SJCRH30 (cell line): ENCODE data around the gene TUBG2. TPM values are rescaled to one million over a fixed set of nuclear protein-coding genes. Genes with fewer than 3 reads are reported as not detected.
"Not testable (repeated sequence)": the region's sequence is repeated elsewhere in the genome, so short reads cannot be mapped to it uniquely, and the experiment has no call there.

Experiments
- DNase-seq, 2 experiments: peaks; one replicate each; pipeline ENCODE4 v3.0.0-alpha.2; 2015 to 2020
- H3K27ac ChIP-seq: fragments of 250-450 bp; sonication (Bioruptor Pico); 2 replicates; pipeline ENCODE4 v1.5.1; 2020; ENCODE audit warnings: mild to moderate bottlenecking, moderate library complexity
- H3K27me3 ChIP-seq: fragments of 250-450 bp; sonication (Bioruptor Pico); 2 replicates; pipeline ENCODE4 v1.5.1; 2020; ENCODE audit warnings: mild to moderate bottlenecking, moderate library complexity
- H3K36me3 ChIP-seq: fragments of 250-450 bp; sonication (Bioruptor Pico); 2 replicates; pipeline ENCODE4 v1.5.1; 2020; ENCODE audit warnings: mild to moderate bottlenecking, moderate library complexity
- H3K4me1 ChIP-seq: fragments of 250-450 bp; sonication (Bioruptor Pico); 2 replicates; pipeline ENCODE4 v1.5.1; 2020; ENCODE audit warnings: mild to moderate bottlenecking, moderate library complexity
- H3K4me3 ChIP-seq: fragments of 250-450 bp; sonication (Bioruptor Pico); 2 replicates; pipeline ENCODE4 v1.5.1; 2020; ENCODE audit warnings: mild to moderate bottlenecking, moderate library complexity
- H3K9me3 ChIP-seq: fragments of 250-450 bp; sonication (Bioruptor Pico); replicated peaks from 2 replicates; pipeline ENCODE4 v1.5.1; 2020; ENCODE audit warnings: mild to moderate bottlenecking, moderate library complexity
- total RNA-seq: library from RNA; depleted of rRNA; stranded (reverse); fragments of >200 nt; shearing (Covaris generic); gene quantifications from 2 replicates; pipeline ENCODE4 v1.2.3, GENCODE V29; 2014

TUBG2 gene
- total RNA-seq, 1 experiment from 2014 or later = 10.4 TPM

DNA sequence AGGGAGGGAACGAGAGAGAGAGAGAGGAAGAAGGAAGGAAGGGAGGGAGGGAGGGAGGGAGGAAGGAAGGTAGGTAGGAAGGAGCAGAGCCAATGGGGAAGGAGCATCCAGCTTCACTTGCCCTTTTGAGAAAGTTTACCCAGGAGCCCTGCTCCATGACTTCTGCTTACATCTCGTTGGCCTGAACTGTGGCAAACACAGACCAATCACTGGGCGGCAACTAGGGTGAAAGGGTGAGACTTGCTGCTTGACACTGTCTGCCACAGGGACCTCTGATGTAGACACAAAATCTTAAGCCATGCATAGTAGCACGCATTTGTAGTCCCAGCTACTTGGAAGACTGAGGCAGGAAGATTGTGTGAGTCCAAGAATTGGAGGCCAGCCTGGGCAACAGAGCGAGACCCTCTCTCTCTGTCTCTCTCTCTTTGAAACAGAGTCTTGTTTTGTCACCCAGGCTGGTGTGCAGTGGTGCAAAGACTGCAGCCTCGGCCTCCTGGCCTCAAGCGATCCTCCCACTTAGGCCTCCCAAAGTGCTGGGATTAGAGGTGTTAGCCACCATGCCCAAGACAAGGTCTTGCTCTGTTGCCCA is 19.5 kb upstream of the TUBG2 start:
- no peak overlapping the region for H3K27ac ChIP-seq
- H3K4me1 ChIP-seq = no peaks in the 10 kb centered on the region
- H3K36me3 ChIP-seq = no peaks in the 10 kb centered on the region
- H3K4me3 ChIP-seq = no peak overlapping the region
- DNase-seq = no peak
- peaks cover 6% of the 10 kb centered on the region; the same call in 1 of the 2 replicates for H3K27me3 ChIP-seq
- H3K9me3 ChIP-seq = no peaks in the 10 kb centered on the region

- Histone ChIP-seq H3K4me3 (no peak overlapping the region), H3K27ac (no peak overlapping the region), H3K4me1 (no peaks in the 10 kb centered on the region), H3K36me3 (no peaks in the 10 kb centered on the region), H3K27me3 (peaks cover 6% of the 10 kb centered on the region; the same call in 1 of the 2 replicates), H3K9me3 (no peaks in the 10 kb centered on the region)
- DNase-seq = no peak
Observed at GRCh38 chr17:42640121-42640520, 19.0 kb upstream of the TUBG2 start.

GRCh38 chr17:42642336-42642735 is 16.7 kb upstream of the TUBG2 start:
- Histone ChIP-seq H3K4me1 (no peaks in the 10 kb centered on the region), H3K27me3 (peaks cover 6% of the 10 kb centered on the region; the same call in 1 of the 2 replicates), H3K36me3 (no peaks in the 10 kb centered on the region), H3K9me3 (no peaks in the 10 kb centered on the region), H3K4me3 (no peak overlapping the region), H3K27ac (no peak overlapping the region)
- peak; percentile 15 to 26 for DNase-seq

DNA sequence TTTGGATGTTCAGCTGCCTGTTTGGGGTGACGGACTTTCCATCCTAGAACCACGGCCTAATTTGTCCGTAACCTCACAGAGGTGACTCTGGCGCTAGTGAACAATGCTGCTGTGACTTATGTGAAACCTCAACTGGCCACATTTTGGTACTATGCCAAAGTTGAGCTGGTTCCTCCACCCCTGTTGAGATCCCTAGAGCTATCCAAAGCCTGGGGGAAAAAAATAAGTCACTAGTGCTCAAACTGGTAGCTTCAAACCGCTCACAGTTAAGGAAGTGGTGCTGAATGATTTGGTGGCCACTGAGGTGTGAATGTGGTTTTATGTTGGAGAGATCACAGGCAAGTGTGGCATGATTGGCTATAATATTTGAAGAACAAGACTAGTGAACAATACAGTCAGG is 11.3 kb upstream of the TUBG2 start:
- H3K4me3 ChIP-seq = no peak overlapping the region
- no peak overlapping the region for H3K27ac ChIP-seq
- no peaks in the 10 kb centered on the region for H3K36me3 ChIP-seq
- no peaks in the 10 kb centered on the region; the same call in 1 of the 2 replicates for H3K4me1 ChIP-seq
- DNase-seq = peak; percentile 20 to 50
- no peaks in the 10 kb centered on the region for H3K27me3 ChIP-seq
- no peaks in the 10 kb centered on the region for H3K9me3 ChIP-seq

DNA sequence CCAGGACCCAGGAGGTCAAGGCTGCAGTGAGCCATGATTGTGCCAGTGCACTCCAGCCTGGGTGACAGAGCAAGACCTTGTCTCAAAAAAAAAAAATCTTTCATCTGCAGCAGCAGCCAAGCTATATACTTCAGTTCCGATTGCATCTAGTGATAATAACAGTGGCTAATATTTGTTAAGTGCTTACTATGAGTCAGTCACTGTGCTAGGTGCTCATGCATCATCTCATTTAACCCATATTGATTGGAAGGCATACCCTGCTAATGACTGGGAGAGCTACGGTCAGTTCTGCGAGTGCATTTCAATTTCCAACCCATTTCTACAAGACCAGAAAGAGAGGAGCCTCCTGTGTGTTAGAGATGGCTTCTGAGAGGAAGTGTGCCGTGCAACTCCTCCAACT is 7.7 kb upstream of the TUBG2 start:
- H3K4me3 ChIP-seq = no peak overlapping the region

DNA sequence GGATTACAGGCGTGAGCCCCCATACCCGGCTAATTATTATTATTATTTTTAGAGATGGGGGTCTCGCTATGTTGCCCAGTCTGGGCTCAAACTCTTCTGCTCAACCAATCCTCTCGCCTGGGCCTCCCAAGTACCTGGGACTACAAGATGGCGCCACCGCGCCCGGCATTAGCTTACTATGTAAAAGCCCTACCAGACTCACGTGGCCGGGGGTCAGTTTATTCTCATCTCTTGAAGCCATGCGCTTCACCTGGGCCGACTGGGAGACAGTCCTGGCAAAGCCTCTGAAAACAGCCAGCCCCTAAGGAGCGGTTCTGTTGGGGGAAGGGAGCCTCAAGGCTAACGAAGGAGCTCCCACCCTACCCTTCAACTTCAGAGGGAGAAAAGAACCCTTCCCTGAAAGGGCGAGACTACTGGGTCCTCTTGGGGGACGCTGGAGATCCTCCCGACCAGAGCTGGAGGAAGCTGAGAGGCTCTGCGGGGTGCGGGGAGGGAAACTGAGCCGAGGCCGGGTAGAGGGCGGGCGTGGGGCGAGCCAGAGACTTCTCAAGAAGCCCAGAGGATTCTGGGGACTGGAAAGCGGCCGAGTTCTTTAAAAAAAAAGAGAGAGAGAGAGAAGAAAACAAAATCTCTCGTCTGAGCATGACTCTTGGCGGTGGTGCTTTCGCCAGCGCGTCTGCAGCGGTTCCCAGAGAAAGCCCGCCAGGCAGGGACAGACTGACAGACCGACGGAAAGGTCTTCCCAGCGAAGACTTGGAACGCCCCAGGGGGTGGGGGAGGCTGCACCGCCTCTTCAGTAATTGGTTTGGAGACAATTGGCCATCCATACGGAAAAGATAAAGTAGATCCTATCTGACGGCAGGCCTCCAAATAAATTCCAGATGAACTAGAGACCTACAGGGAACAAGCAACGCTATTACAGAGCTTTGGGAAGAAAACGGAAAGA is 5.6 kb upstream of the TUBG2 start:
- Histone ChIP-seq H3K9me3 (peaks cover 8% of the 10 kb centered on the region), H3K4me1 (0 out of 2 replicates have a peak, but pooled peaks cover 2% of the 10 kb centered on the region), H3K27me3 (no peaks in the 10 kb centered on the region), H3K4me3 (no peak overlapping the region), H3K27ac (no peak overlapping the region), H3K36me3 (no peaks in the 10 kb centered on the region)
- DNase-seq = no peak

More for the DNA sequence above, 7.7 kb upstream of the TUBG2 start:
- DNase-seq = no peak
- Histone ChIP-seq H3K27ac (no peak overlapping the region), H3K4me1 (peaks cover 2% of the 10 kb centered on the region; the same call in 1 of the 2 replicates), H3K36me3 (no peaks in the 10 kb centered on the region), H3K9me3 (no peaks in the 10 kb centered on the region), H3K27me3 (no peaks in the 10 kb centered on the region)

DNA sequence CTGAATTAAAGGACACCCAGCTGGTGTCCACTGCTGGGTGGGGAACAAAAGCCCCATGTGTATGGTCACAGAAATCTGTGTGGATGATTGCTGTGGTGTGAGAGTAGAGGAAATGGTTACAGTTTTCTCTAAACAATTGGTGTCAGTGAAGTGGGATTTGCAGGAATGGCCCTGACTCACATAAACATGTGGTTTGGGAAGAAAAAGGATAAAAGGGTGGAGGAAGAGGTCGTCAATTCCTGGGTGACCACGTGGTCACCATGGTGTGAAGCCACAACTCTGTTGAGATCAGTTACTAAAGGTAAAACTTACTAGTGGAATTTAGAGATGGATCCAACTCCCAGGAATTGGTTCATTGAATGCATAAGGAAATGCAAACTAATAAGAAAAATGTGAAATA is 3.6 kb upstream of the TUBG2 start:
- Histone ChIP-seq H3K36me3 (no peaks in the 10 kb centered on the region), H3K4me1 (peaks cover 7% of the 10 kb centered on the region), H3K27me3 (no peaks in the 10 kb centered on the region), H3K4me3 (no peak overlapping the region), H3K27ac (no peak overlapping the region), H3K9me3 (peaks cover 8% of the 10 kb centered on the region)
- peak; percentile 25 to 50 for DNase-seq

DNA sequence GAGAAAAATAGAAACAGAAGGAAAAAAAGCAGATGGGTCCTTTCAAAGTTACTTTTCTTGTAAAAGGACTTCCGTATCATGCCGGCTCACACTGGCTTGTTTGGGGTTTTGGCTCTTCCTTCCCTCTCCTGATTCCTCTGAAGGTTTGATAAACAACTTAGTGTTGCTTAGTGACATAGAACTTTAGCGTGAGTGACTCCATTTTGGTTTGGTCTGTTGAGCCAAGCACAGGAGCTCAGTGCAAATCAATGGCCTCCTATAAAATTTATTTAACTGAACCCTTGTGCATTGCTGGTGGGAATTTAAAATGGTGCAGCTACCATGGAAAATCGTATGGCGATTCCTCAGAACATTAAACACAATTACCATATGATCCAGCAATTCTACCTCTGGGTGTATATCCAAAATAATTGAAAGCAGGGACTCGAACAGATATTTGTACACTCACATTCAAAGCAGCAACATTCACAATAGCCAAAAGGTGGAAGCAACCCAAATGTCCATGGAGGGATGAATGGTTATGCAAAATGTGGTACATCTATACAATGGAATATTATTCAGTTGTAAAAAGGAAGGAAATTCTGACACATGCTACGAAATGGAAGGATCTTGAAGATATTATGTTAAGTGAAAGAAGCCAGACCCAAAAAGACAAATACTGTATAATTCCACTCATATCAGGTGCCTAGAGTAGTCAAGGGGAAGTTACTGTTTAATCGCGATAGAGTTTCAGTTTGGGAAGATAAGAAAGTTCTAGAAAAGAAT is 1.1 kb upstream of the TUBG2 start:
- Histone ChIP-seq H3K27me3 (no peaks in the 10 kb centered on the region), H3K4me1 (peaks cover 8% of the 10 kb centered on the region), H3K9me3 (peaks cover 8% of the 10 kb centered on the region), H3K27ac (no peak overlapping the region), H3K36me3 (no peaks in the 10 kb centered on the region), H3K4me3 (no peak overlapping the region)
- DNase-seq = no peak

GRCh38 chr17:42659932-42660274 is 819 bp downstream of the TUBG2 start:
- peak overlapping the region; percentile 43; the same call in 1 of the 2 replicates for H3K27ac ChIP-seq
- H3K36me3 ChIP-seq, H3K27me3 ChIP-seq, H3K4me1 ChIP-seq, H3K9me3 ChIP-seq, DNase-seq: not testable (repeated sequence)
- peak overlapping the region; percentile 63 for H3K4me3 ChIP-seq

GRCh38 chr17:42660692-42661345 is 1.7 kb downstream of the TUBG2 start:
- Histone ChIP-seq H3K9me3 (peaks cover 8% of the 10 kb centered on the region), H3K4me1 (peaks cover 6% of the 10 kb centered on the region), H3K4me3 (no peak overlapping the region), H3K36me3 (no peaks in the 10 kb centered on the region), H3K27ac (no peak overlapping the region), H3K27me3 (no peaks in the 10 kb centered on the region)
- no peak for DNase-seq

GRCh38 chr17:42665581-42666001 is 6.5 kb downstream of the TUBG2 start:
- H3K9me3 ChIP-seq = no peaks in the 10 kb centered on the region
- no peaks in the 10 kb centered on the region for H3K27me3 ChIP-seq
- DNase-seq = no peak
- no peak overlapping the region for H3K4me3 ChIP-seq
- H3K4me1 ChIP-seq = peaks cover under 1% of the 10 kb centered on the region
- H3K27ac ChIP-seq = no peak overlapping the region
- H3K36me3 ChIP-seq = peaks cover 13% of the 10 kb centered on the region

DNA sequence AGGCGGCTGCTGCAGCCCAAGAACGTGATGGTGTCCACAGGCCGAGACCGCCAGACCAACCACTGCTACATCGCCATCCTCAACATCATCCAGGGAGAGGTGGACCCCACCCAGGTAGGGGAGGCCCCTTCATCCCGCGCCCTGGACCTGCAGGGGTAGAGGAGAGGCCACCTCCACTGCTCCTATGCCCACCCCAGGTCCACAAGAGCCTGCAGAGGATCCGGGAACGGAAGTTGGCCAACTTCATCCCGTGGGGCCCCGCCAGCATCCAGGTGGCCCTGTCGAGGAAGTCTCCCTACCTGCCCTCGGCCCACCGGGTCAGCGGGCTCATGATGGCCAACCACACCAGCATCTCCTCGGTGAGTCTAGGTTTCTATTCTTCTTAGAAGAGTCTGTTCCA is 7.0 kb downstream of the TUBG2 start:
- peaks cover 17% of the 10 kb centered on the region for H3K36me3 ChIP-seq
- H3K4me3 ChIP-seq, H3K4me1 ChIP-seq, H3K27ac ChIP-seq, H3K9me3 ChIP-seq, H3K27me3 ChIP-seq, DNase-seq: not testable (repeated sequence)

GRCh38 chr17:42667088-42667951 is 8.2 kb downstream of the TUBG2 start:
- peaks cover 17% of the 10 kb centered on the region for H3K36me3 ChIP-seq
- no peak overlapping the region for H3K4me3 ChIP-seq
- no peak for DNase-seq
- H3K4me1 ChIP-seq = no peaks in the 10 kb centered on the region
- no peaks in the 10 kb centered on the region for H3K27me3 ChIP-seq
- H3K9me3 ChIP-seq = no peaks in the 10 kb centered on the region
- no peak overlapping the region for H3K27ac ChIP-seq

DNA sequence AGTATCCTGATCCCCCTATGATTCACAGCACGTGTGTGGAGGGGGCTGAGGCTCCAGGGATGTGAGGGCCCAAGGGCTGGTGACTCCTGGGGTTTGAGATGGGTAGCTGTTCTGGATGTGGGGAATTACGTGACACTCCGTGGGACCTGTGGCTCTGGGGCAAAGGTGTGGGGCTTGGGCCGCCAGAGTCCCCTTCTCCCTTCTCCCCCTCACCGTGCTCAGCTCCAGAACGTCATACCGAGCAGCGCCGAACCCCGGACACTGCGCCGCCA is 10.6 kb downstream of the TUBG2 start:
- DNase-seq = no peak
- Histone ChIP-seq H3K9me3 (no peaks in the 10 kb centered on the region), H3K27me3 (no peaks in the 10 kb centered on the region), H3K36me3 (peaks cover 17% of the 10 kb centered on the region), H3K4me1 (no peaks in the 10 kb centered on the region; the same call in 1 of the 2 replicates), H3K4me3 (no peak overlapping the region), H3K27ac (no peak overlapping the region)
